Measurements from ENCODE around the gene CNKSR3.
"Not testable (repeated sequence)": the region's sequence is repeated elsewhere in the genome, so short reads cannot be mapped to it uniquely, and the experiment has no call there.

CNKSR3 gene

GRCh38 chr6:154510144-154510905 lies at the start of gene CNKSR3:
CNKSR3 (minus strand) TSS chr6:154510685; CDS start chr6:154510114, 571 bp downstream.
- FAIRE-seq = no peak

GRCh38 chr6:154558984-154559383 lies 48.5 kb upstream of the CNKSR3 start:
- FAIRE-seq = no peak

GRCh38 chr6:154558513-154558912 lies 48.0 kb upstream of the CNKSR3 start:
- FAIRE-seq = no peak

- no peak for FAIRE-seq
Measured at GRCh38 chr6:154555073-154555677, 44.7 kb upstream of the CNKSR3 start.

- no peak for FAIRE-seq
Measured at GRCh38 chr6:154554491-154554890, 44.0 kb upstream of the CNKSR3 start.

GRCh38 chr6:154550779-154551178 lies 40.3 kb upstream of the CNKSR3 start:
- FAIRE-seq = no peak

- no peak for FAIRE-seq
Measured at GRCh38 chr6:154549179-154549578, 38.7 kb upstream of the CNKSR3 start.

- no peak for FAIRE-seq
Measured at GRCh38 chr6:154548130-154548830, 37.8 kb upstream of the CNKSR3 start.

GRCh38 chr6:154543628-154544027 lies 33.1 kb upstream of the CNKSR3 start:
- no peak for FAIRE-seq

- no peak for FAIRE-seq
Measured at GRCh38 chr6:154542747-154543146, 32.3 kb upstream of the CNKSR3 start.

- not testable (repeated sequence) for FAIRE-seq
Measured at GRCh38 chr6:154541837-154542236, 31.4 kb upstream of the CNKSR3 start.

GRCh38 chr6:154539593-154540269 lies 29.2 kb upstream of the CNKSR3 start:
- no peak for FAIRE-seq

GRCh38 chr6:154538640-154539191 lies 28.2 kb upstream of the CNKSR3 start:
- no peak for FAIRE-seq

- no peak for FAIRE-seq
Measured at GRCh38 chr6:154537511-154538325, 27.2 kb upstream of the CNKSR3 start.

GRCh38 chr6:154536999-154537398 lies 26.5 kb upstream of the CNKSR3 start:
- FAIRE-seq = no peak

GRCh38 chr6:154536255-154536654 lies 25.8 kb upstream of the CNKSR3 start:
- FAIRE-seq = no peak

- no peak for FAIRE-seq
Measured at GRCh38 chr6:154535851-154536250, 25.4 kb upstream of the CNKSR3 start.

- no peak for FAIRE-seq
Measured at GRCh38 chr6:154535147-154535546, 24.7 kb upstream of the CNKSR3 start.

GRCh38 chr6:154534531-154534930 lies 24.0 kb upstream of the CNKSR3 start:
- no peak for FAIRE-seq

GRCh38 chr6:154532426-154532825 lies 21.9 kb upstream of the CNKSR3 start:
- FAIRE-seq = no peak

GRCh38 chr6:154529957-154530356 lies 19.5 kb upstream of the CNKSR3 start:
- FAIRE-seq = no peak

GRCh38 chr6:154528310-154528915 lies 17.9 kb upstream of the CNKSR3 start:
- no peak for FAIRE-seq
